Activated T-cell treated with anti-CD3 and anti-CD28 coated beads for 1 hour (primary cell): ENCODE data around the gene SERPINB1.
"Not testable (repeated sequence)": the region's sequence is repeated elsewhere in the genome, so short reads cannot be mapped to it uniquely, and the experiment has no call there.

Experiments used
- DNase-seq: peaks from one replicate; pipeline ENCODE4 v3.0.0-alpha.2; 2020; ENCODE audit warnings: low read depth

SERPINB1 gene

GRCh38 chr6:2816158-2816557, 25.5 kb downstream of the SERPINB1 start:
- DNase-seq = no peak

- DNase-seq = no peak
These were observed 29.0 kb downstream of the SERPINB1 start for GRCh38 chr6:2812695-2813094.

DNA sequence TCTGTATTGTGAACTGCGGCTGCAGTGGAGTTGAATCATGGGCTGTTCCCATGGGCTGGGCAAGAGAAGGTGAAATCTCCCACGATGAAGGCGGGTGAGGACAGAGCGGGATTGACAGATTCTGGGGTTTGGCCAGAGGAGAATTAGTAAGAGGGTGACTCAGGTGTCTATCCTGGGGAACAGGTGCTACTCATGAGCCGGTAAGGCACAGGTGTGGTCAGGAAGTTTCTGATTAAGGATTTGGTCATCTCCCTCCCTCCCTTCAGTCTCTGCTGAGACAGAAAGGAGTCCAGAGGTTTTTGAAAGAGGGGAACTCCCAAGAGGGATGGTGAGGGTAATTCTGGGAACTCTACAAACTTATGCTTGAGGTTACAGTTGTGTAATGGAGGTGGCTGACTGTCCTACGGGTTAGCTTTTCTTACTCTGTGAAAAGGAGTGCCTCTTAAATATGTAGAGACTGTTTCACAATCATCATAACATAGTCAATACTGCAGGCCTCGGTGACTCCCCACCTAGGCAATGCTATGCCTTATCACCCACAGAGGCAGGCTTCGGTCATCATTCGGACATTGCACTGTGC, 31.5 kb downstream of the SERPINB1 start:
- no peak for DNase-seq

- DNase-seq = no peak
These were observed 32.6 kb downstream of the SERPINB1 start for GRCh38 chr6:2809015-2809414.

- DNase-seq = no peak
These were observed 34.1 kb downstream of the SERPINB1 start for GRCh38 chr6:2807342-2808090.

GRCh38 chr6:2806644-2807043, 35.0 kb downstream of the SERPINB1 start:
- DNase-seq = no peak

GRCh38 chr6:2805031-2805430, 36.6 kb downstream of the SERPINB1 start:
- no peak for DNase-seq

- DNase-seq = no peak
These were observed 37.1 kb downstream of the SERPINB1 start for GRCh38 chr6:2804516-2804915.

DNA sequence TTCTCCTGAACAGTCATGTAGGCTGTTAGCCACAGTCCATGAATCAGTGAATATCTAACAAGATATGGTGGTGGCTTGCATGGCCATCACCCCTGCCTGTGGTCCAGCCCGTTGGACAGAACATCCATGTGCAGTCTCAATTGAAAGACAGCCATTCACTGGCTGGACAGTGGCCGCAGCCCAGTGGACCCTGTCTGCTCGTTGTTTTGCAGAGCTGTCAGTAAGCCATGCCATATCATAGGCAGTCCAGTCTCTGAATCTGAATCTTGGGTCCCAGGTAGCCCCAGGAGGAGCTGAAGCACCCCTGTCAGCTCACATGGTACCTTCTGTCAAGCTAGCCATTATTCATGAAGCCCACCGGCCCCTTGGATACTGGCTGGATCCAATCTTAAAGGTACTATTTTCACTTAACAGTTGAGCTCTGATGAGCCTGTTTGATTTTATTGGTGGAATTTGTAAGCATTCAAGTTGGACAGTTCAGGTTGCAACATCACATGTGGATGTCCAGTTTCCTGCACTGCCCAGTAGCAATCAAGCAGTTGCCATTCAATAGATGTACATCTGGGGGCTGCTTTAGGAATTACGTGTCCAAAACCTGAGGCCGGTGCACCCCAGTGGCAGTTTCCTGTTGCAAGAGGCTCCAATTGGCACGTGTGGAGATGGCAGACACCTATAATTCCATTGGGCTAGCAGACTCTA, 37.8 kb downstream of the SERPINB1 start:
- DNase-seq = no peak

DNA sequence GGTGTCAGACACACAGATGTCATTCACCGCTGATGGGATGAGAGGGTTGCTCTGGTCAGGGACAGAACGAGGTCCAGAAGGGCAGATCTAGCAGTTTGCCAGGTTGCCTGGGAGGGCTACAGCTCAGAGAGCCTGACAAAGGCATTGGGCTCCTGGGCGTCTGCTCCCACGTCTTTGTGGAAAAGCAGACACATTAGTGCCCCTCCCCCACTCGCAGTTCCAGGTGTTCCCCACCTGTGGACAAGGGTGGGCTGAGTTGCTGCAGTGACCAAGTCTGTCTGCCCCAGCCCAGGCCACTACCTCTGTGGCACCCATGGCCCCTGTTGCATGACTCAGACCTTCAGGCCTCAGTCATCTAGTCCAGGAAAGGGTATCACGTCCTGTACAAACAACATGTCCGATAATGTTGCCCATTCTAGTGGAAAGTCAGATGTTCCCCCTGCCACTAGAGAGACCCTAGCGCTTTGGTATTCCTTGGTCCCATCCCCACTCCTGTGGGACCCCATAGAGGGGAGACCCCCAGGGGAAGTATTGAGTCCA, 39.1 kb downstream of the SERPINB1 start:
- DNase-seq = no peak

- not testable (repeated sequence) for DNase-seq
These were observed 40.0 kb downstream of the SERPINB1 start for GRCh38 chr6:2801687-2802086.

DNA sequence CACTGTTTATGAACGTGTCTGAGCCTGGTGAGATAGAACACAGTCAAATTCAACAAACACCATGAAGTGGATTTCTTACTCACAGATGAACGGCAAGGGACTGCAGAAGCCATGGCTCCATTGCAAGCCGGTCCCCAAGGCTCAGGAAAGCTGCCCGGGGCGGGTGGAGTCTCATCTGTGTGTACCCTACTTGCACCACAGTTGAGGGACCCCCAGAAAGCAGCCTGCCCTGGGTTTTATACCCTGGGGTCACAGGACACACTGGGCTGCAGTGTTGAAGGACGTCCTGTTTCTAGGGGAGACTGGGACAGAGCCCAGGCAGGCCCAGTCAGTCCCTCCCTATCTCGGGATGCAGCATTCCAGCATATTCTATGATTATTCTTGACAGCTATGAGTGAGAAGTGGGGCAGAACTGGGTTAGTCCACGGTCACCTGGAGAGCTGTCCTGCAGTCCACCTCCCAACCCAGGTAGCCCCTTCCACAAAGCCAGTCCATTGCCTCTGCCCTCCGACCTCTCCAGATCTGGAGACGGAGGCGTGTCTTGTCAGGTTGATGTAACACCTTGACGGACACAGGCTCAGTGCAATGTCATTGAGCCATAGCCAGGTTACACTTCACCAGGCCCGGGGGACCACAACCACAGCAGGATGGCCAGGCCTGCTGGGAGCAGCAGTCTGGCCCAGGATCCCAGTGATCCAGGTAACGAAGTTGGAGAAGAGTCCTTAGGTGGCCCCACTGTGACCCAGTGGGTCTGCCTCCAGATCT, 40.9 kb downstream of the SERPINB1 start:
- DNase-seq = no peak

- DNase-seq = no peak
These were observed 41.6 kb downstream of the SERPINB1 start for GRCh38 chr6:2799936-2800527.

GRCh38 chr6:2798586-2799134, 43.0 kb downstream of the SERPINB1 start:
- no peak for DNase-seq

DNA sequence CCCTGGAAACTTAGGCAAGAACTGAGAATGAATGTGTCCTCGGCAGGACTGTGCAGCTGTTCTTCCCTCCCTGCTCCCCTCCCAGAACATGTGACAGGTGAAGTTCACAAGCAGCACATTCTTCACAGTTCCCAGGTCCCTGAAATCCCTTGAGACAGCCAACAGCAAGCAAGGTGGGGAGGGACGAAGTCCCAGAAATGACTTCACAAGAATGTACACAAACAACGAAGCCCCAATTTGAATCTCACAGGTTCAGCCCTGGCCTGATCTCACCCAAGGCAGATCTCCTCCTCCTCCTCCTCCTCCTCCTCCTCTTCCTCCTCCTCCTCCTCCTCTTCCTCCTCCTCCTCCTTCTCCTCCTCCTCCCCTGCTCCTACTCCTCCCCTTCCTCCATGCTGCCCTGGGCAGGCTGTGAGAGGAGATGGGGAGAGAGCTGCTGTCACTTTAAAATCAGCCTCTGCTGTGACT, 44.1 kb downstream of the SERPINB1 start:
- no peak for DNase-seq

- no peak for DNase-seq
These were observed 44.8 kb downstream of the SERPINB1 start for GRCh38 chr6:2796861-2797260.

DNA sequence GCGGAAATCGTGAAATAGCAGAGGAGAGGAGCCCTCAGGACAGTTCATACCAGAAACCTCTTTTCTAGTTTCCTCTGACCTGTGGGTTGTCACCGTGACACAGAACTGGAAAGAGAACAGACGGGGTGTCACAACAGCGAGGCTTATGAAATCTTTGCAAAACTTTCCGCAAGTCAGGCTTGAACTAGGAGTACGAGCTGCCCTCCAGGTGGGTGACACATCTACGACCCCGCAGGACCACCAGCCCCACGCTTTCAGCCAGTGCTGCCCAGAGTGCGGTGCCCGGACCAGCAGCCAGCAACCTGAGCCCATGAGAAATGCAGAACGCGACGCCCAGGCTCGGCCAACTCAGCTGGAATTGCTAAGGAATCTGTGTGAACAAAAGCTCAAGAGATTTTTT, 45.7 kb downstream of the SERPINB1 start:
- DNase-seq = no peak

- DNase-seq = no peak
These were observed 46.5 kb downstream of the SERPINB1 start for GRCh38 chr6:2795162-2795561.

DNA sequence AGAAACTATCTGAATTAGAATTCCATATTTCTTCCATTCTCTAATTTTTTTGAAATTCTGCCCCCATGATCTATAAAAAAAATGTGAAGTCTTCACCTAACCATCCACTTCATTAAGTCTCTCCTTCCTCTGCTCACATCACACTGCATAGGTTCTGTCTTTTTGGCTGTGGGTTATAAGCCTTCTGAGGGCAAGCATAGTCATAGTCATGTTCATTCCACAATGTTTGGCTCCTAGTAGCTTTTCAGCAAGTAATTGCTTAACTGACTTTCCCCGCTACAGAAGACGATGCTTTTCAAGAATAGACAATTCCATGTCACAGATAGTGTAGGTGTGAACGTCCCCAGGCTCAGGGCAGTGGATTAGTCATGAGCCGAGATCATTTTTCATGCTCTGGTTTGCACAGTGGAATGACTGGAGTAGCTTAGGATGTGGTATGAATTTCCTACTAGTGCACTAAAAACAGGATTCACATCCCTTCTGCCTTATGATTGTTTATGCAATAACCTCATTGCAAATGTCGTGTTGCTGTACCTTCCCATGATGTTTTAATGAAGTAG, 47.4 kb downstream of the SERPINB1 start:
- DNase-seq = no peak

DNA sequence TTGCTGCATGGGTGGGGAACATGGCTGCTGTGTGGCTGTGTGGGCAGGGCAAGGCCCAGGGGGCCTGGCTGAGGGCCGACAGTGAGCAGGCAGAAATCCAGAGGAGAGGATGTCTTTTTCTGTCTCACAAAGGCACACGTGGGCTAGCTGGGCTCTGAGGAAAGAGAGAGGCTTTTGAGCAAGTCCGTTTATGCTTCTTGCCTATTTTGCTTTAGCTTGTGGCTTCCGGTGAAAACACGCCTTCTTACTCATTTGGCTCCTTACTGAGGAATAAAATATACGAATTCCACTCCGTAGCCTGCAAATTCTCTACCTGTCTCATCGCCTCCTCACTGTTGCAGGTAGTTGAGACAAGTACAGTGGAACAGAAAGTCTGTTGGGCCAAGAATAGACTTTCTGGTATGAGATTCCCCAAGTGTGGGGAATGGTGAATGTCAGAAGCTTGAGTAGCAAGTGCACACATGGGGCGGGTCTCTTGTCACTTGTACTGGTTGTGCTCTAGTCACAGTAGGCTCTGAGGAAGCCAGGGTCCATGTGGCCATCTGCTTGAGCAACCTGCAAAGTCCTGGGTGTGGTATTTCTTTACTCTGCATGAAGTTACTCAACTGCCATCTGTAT, 48.0 kb downstream of the SERPINB1 start:
- DNase-seq = no peak
